DND-41 (cell line): ENCODE results near the gene KLRD1.
"Not testable (repeated sequence)": the region's sequence is repeated elsewhere in the genome, so short reads cannot be mapped to it uniquely, and the experiment has no call there.

Experiments used
- CTCF ChIP-seq: IDR thresholded peaks from 2 replicates; pipeline ENCODE4 v1.5.1; 2012; ENCODE audit warnings: borderline replicate concordance, low read length, moderate library complexity, mild to moderate bottlenecking; ENCODE audit not compliant: poor library complexity, severe bottlenecking; ENCODE audit errors: extremely low read depth
- EZH2 ChIP-seq: IDR thresholded peaks from 3 replicates; pipeline ENCODE4 v1.6.1; 2012; ENCODE audit warnings: borderline replicate concordance, low read depth, mild to moderate bottlenecking, moderate library complexity, low read length, inconsistent platforms; ENCODE audit not compliant: severe bottlenecking

- TF ChIP-seq CTCF, EZH2: not testable (repeated sequence)
Measured at GRCh38 chr12:10340946-10341345, 33.3 kb downstream of the KLRD1 start.
